IPS-NIHi11 (cell line): ENCODE data around the gene ANGEL1.

Experiments used
- DNase-seq: peaks from one replicate; pipeline ENCODE4 v3.0.0; 2012; ENCODE audit warnings: mixed read lengths, low spot score

The ANGEL1 gene

DNA sequence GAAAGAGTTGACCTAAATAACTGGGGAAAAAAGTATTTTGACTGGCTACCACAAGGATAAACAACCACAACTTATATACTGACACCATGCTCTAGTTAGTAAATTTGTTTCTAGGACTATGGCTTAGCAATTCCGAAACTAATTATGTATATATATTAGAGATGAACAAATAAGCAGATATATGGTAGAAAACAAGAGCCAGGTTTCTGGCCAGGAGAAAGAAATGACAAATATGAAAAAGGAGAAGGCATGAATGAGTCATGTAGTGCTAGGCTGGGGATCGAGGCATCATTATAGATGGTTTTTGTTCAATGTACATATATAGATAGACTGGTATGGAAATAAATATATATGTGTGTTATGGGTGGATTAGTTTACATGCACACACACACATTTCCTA lies 8.0 kb upstream of the ANGEL1 start:
- no peak for DNase-seq

DNA sequence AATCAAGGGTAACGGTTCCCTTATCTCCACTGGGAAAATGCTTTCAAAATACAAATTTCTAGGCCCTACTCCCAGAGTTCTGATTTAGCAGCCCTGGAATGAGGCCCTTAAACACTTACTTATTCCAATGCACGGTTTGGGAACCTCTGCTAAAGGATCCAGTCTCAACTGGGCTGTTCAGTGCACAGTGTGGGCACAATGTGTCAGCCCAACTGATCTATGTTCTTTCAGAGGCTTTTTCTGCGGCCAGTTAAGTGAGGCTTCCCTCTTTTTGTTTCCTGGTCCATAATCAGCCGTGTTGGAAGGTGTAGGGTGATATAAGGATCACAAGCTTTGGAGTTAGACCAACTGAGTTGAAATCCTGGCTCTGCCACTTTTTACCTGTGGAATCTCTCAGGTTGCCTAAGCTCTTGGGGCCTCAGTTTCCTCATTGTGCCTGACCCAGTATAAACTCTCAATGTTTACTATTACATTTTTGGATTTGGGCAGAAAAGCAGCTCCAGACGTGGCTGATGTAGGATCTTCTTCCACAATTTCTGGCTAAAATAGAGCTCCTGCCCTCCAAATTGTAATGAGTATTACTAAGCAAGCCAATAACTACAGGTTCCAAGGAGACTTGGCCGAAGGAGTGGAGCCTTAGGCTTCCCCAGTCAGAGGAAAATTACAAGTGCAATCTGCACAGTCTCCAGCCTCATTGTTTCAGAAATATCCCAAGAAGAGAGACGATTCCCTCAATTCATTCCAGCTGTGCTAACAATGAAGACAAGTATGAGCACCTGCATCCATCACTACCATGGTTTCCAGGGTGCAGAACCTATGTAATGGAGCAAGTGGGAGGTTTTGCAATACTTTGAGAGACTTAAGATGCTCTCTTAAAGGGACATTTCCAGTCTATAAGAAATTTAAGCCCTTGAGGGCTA lies 2.3 kb upstream of the ANGEL1 start:
- no peak for DNase-seq

- DNase-seq, result no peak
These were observed 625 bp downstream of the ANGEL1 start for GRCh38 chr14:76812093-76812421.

DNA sequence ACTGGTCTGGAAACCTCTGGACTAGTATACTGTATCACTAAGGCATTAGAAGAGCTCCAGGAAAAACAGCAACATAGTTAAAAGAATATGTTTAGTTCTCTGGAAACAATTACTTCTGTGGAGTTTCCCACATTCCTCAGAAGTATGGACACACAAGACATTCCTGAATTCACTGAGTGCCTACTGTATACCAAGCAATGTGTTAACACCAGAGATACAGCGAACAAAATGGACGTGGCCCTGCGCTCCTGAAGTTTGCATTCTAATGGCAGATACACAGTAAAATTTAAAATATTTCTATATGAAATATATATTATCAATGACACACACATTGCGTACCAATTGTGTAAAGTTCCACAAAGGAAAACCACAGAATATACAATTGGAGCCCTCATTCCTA lies 1.1 kb downstream of the ANGEL1 start:
- no peak for DNase-seq

GRCh38 chr14:76810953-76811400 lies 1.7 kb downstream of the ANGEL1 start:
- DNase-seq, result peak; percentile 27

DNA sequence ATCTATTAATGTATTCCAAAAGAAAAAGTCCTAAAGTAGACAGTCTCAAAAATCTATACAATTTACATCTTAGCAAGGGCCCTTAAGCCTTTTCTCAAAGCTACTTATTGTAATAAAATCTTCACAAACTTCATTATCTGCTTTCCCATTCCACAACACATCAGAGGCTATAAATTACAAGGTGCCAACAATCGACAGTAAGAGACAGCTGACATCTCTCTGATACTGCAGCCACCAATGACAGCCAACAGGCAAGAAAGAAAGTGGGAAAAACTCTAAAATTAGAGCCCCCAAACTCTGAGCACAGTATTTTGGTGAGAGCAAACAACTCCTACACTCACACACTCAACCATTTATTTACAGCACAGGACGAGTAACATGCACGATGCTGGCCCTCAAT lies 2.2 kb downstream of the ANGEL1 start:
- DNase-seq, result no peak

GRCh38 chr14:76808990-76809389 lies 3.7 kb downstream of the ANGEL1 start:
- DNase-seq, result no peak

GRCh38 chr14:76808011-76808410 lies 4.7 kb downstream of the ANGEL1 start:
- no peak for DNase-seq

DNA sequence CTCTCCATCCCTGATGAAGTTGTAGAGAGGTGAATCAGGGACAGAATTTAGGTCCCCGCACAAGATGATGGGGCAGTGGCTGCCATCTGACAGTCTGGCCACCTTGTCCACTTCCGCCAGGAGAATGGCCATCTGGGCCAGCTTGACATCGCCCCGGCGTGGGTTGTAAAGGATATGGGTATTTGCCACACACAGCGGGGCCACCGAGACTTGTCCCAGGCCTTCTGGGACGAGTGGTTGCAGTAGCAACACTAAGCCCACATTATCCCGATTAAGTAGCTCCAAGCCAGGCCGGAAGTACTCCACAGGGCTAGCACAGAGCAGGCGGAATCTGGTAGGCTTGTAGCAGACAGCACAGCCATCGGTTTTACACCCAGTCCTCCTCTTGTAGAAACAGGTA lies 6.2 kb downstream of the ANGEL1 start:
- no peak for DNase-seq

GRCh38 chr14:76793956-76794355 lies 18.7 kb downstream of the ANGEL1 start:
- DNase-seq, result no peak

DNA sequence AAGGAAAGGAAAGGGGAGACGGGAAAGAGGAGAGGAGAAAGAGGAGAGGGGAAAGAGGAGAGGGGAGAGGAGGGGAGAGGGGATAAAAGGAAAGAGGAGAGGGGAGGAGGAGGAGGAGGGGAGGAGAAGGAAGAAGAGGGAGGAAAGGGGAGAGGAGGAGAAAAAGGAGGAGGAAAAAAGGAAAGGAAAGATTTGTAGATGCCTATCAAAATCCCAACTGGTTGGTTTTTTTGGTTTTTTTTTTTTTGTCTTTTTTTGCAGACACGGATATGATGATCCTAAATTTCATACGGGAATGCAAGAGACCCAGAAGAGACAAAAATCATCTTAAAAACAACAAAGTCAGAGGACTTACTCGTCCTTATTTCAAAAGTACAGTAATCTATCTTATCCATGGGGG lies 19.4 kb downstream of the ANGEL1 start:
- DNase-seq, result no peak

- no peak for DNase-seq
These were observed 20.3 kb downstream of the ANGEL1 start for GRCh38 chr14:76792422-76792821.

GRCh38 chr14:76786601-76787000 lies 26.1 kb downstream of the ANGEL1 start:
- DNase-seq, result no peak

GRCh38 chr14:76784881-76785280 lies 27.8 kb downstream of the ANGEL1 start:
- peak; percentile 99 for DNase-seq

- no peak for DNase-seq
These were observed 28.3 kb downstream of the ANGEL1 start for GRCh38 chr14:76784266-76784874.

- no peak for DNase-seq
These were observed 29.7 kb downstream of the ANGEL1 start for GRCh38 chr14:76782885-76783566.

DNA sequence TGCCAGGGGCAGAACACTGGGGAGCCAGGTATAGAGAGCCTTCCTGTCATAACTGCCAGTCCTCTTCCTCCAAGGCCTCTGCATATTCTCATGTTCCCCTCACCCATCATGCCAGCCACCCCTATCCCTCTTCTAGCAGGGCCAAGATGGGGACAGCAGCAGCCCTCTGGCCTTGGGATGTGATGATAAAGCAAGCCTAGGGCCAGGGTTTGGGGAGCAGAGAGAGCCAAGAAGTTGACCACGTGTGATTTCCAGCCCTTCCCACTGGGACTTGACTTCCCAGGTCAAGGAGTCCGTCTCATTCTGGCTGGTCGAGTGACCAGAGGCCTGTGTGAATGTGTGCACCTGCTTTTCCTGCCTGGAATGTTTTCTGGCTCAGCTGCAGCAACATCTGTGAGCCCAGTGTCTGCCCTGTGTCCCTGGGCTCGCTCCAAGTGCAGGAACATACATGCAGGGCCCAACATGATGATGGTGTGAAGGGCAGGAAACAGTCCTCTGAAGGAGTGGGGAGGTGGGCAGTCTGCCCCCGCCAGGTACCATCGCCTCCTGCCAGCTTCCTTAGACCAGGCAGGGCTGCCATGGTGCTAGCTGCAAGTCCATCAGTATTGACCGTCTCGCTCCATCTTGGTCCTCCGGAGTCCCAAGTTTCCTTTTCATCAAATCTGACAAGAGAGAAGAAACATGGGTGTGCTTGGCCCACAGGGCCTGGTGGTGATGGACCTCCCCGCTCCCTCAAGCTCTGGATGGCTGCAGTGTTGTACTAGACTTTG lies 30.4 kb downstream of the ANGEL1 start:
- no peak for DNase-seq

DNA sequence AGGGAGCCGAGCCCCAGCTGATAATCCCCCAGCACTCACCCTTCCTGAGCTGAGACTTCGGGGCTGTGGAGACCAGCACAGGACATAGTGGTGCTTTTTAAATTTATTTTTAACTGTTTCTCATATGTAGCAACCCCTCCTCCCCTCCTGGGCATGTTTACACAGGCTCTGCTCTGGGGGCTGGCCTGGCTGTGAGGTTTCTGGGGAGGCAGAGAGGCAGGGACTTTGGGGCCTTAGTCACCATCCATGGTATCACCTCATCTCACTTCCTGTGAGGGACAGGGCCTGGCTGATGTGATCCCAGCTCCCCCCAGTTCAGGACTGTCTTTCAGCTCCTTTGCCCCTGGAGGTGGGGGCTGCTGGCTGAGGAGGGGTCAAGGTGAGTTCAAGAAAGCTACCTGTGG lies 31.0 kb downstream of the ANGEL1 start:
- no peak for DNase-seq

DNA sequence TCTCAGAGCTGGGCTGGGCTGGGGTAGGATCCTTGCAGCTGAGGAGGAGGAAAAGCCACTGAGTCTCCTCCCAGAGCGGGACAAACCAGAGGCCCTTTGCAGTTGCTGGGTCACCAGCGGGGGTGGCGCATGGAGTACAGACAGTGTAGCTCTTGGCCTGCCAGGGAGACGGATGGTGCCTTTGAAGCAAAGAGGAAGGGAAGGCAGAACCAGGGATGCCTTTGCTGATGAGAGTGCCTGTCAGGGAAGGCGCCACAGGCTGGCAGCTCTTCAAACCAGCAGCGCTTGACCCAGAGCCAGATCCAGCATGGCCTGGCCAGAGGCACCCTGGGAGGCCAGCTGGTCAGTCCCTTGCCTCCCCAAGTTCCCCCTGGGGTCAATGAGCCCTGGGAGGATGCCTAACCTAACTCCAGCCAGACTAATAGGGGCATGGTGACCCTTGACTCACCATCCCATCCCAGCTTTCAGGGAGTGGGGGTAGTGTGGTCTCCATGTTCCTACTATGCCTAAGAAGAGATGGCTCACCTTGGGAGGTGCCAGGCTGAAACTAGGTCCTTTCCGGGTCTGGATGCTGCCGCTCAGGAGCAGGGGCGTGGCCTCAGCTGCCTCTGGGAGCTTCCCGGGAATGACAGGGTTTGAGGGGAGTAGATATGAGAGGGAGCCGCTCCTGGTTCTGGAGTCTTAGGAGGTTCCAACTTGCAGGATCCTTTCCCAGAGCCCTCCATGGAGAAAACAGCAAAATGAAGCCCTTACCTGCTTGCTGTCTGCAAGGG lies 31.6 kb downstream of the ANGEL1 start:
- no peak for DNase-seq

DNA sequence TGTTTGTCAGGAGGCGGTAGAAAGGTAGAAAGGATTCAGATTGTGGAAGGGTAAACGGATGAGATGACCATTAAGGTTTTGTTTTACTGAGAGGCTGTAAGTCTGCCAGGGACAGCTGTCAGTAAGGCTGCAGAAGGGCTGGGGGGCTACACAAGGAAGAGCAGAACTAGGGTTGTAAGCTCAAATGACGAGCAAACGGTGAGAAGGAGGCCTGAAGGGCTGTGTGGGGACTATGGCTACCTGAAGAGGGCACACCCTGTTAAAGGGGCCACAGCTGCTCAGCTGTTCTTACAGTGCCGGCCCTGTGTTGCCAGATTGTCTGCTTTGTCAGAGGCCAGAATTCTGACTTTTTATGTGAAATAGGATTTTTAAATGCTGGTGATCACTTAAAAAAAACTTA lies 32.3 kb downstream of the ANGEL1 start:
- DNase-seq, result no peak

DNA sequence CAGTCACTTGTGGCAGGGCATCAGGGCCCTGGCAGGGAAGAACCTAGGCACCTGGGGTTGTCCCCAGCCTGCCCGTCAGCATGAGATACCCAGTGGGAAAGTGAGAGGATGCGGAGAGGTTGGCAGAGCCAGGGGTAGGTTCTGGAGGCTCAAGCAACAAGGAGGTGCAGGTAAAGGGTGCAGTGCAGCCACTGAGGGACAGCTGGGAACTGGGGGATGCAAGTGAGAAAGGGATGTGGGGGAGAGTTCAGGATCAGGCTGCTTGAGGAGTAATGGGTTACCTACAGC lies 32.7 kb downstream of the ANGEL1 start:
- DNase-seq, result no peak
